Stomach (tissue), 9 donors: ENCODE results near the gene CRIP2. TPM values are rescaled to one million over a fixed set of nuclear protein-coding genes. Genes with fewer than 3 reads are reported as not detected.

Experiments used
- DNase-seq, 2 donors: peaks; one replicate each; pipeline versions ENCODE4 v3.0.0 to v3.0.0-alpha.2; 2013 to 2019
- H3K27ac ChIP-seq, 5 donors: fragments of 200-600 bp in 4 of 5; sonication (generic) in 4 of 5; one replicate each; pipeline ENCODE4 v1.5.1; 2013 to 2019; ENCODE audit warnings: mild to moderate bottlenecking in 1 of 5, moderate library complexity in 1 of 5
- H3K27me3 ChIP-seq, 3 donors: fragments of 200-600 bp; sonication (generic); one replicate each; pipeline ENCODE4 v1.5.1; 2017 to 2019; ENCODE audit warnings: mixed run types in 1 of 3
- H3K36me3 ChIP-seq, 4 donors: fragments of 200-600 bp; sonication (generic); 1 replicate in 3 of 4; 2 replicates in 1 of 4; pipeline ENCODE4 v1.5.1; 2016 to 2019
- H3K4me1 ChIP-seq, 4 donors: fragments of 200-600 bp; sonication (generic); one replicate each; pipeline ENCODE4 v1.5.1; 2016 to 2019
- H3K4me3 ChIP-seq, 4 donors: fragments of 200-600 bp; sonication (generic) in 3 of 4; one replicate each; pipeline ENCODE4 v1.5.1; 2016 to 2019; ENCODE audit warnings: mild to moderate bottlenecking in 1 of 4
- H3K9me3 ChIP-seq, 4 donors: fragments of 200-600 bp; sonication (generic); one replicate each; pipeline ENCODE4 v1.5.1; 2016 to 2019
- CTCF ChIP-seq, 7 experiments: fragments of 450-650 bp in 4 of 7; fragments of 200-600 bp in 3 of 7; sonication (generic) in 3 of 7; IDR thresholded peaks; one replicate each; pipeline ENCODE4 v1.5.1; 2016 to 2019; ENCODE audit warnings: antibody characterized with exemption in 7 of 7, control low read depth in 2 of 7, mild to moderate bottlenecking in 1 of 7
- EP300 ChIP-seq: sonication (generic); formaldehyde crosslinking; IDR thresholded peaks from one replicate; pipeline ENCODE4 v1.6.1; 2017; ENCODE audit warnings: antibody characterized with exemption
- POLR2A ChIP-seq, 4 donors: fragments of 450-650 bp; IDR thresholded peaks; one replicate each; pipeline ENCODE4 v1.6.1; 2016; ENCODE audit warnings: antibody characterized with exemption in 4 of 4, control low read depth in 2 of 4, mild to moderate bottlenecking in 1 of 4, moderate library complexity in 1 of 4
- POLR2AphosphoS5 ChIP-seq, 3 donors: sonication (generic); formaldehyde crosslinking; IDR thresholded peaks; one replicate each; pipeline ENCODE4 v1.6.1; 2016; ENCODE audit warnings: antibody characterized with exemption in 3 of 3
- WGBS, 5 donors: extraction: QIAGEN DNeasy Blood & Tissue Kit in 3 of 5; methylation state at CpG; one replicate each; pipeline versions ENCODE4 v1.1.5 to v1.1.7; 2013 to 2018; 5-methylcytosine and 5-hydroxymethylcytosine counted together
- intact Hi-C: fragments of 100-400 bp; cut with DNase I; formaldehyde crosslinking; loops from one replicate; pipeline ENCODE4 v1.15.1; 2023; ENCODE audit warnings: low total_unique reads
- polyA plus RNA-seq, 3 donors: library from polyadenylated mRNA; stranded (reverse); fragments of 200-250 nt; gene quantifications; one replicate each; pipeline ENCODE4 v1.2.3, GENCODE V29; 2013
- total RNA-seq, 5 donors: library from RNA; depleted of rRNA; stranded (reverse); fragments of >200 nt; gene quantifications; one replicate each; pipeline versions ENCODE4 v1.1.0 to v1.2.3, GENCODE V29; 2014 to 2016
- donor health status: healthy with polysubstance abuse.
- donor health status: Bipolar disorder and iron deficiency.
- donor health status: healthy.

Gene CRIP2
- total and polyA plus RNA-seq, 8 donors, result 36.0 to 135 (median 74.5) TPM

DNA sequence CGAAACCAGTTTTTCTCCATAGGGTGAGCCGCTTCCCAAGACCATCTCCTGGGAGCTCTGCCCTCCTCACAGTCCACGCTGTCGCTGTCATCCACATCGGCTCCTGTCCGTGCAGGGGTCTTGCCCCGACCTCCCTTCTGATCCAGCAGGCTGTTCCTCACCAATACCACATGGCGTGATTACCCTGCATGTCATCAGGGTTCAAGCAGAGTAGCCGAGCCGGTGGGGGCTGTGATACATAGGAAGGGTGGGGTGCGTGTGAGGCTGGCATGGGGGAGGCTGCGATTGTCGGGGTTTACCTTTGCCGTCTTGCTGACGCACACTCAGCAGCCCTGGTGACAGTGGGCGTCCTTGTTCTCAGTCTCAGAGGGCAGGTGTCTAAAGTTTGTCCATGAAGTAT, 33.4 kb downstream of the CRIP2 start:
- intact Hi-C loops, result loop anchor here (10.0 kb wide), 1 partner anchor 123 kb away; no protein-coding TSS in a partner anchor
- peaks cover 0 to 56% (median 38%) of the 10 kb centered on the region in 3 donors for H3K27me3 ChIP-seq
- H3K9me3 ChIP-seq, result no peaks in the 10 kb centered on the region
- H3K27ac ChIP-seq, result no peak overlapping the region
- H3K4me3 ChIP-seq, result no peak overlapping the region
- H3K36me3 ChIP-seq, result no peaks in the 10 kb centered on the region
- H3K4me1 ChIP-seq, result no peaks in the 10 kb centered on the region
- DNase-seq, result no peak
- 73 to 86% (median 84%) methylated on average over 16 of the region's 16 CpGs for WGBS, 5 donors
- TF ChIP-seq POLR2AphosphoS5 (IDR thresholded peaks at IDR 0.05) (no peak), CTCF (IDR thresholded peaks at IDR 0.05) (no peak), POLR2A (IDR thresholded peaks at IDR 0.05) (no peak), EP300 (no peak)

DNA sequence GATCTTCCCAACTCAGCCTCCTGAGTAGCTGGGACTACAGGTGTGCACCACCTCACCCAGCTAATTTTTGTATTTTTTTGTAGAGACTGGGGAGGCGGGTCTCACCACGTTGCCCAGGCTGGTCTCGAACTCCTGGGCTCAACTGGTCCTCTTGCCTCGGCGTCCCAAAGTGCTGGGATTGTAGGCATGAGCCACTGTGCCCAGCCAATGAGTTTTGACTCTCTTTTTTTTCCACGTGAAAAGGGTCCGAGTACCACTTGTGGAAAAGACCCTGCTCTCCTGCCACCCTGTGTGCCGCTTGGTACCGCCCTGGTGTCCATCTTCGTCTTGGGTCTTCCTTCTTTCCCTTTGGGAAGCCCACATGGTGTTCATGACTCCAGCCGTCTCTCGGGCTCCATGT, 34.0 kb downstream of the CRIP2 start:
- TF ChIP-seq EP300 (no peak), CTCF (IDR thresholded peaks at IDR 0.05) (no peak), POLR2AphosphoS5 (IDR thresholded peaks at IDR 0.05) (no peak)
- H3K4me3 ChIP-seq, result no peak overlapping the region
- intact Hi-C loops, result loop anchor here (10.0 kb wide), 1 partner anchor 124 kb away; no protein-coding TSS in a partner anchor
- no peaks in the 10 kb centered on the region for H3K4me1 ChIP-seq
- H3K9me3 ChIP-seq, result no peaks in the 10 kb centered on the region
- H3K36me3 ChIP-seq, result no peaks in the 10 kb centered on the region
- DNase-seq, result no peak
- H3K27ac ChIP-seq, result no peak overlapping the region
- WGBS, 5 donors, result 91 to 92% (median 92%) methylated on average over 12 of the region's 12 CpGs
- peaks cover 0 to 61% (median 38%) of the 10 kb centered on the region in 3 donors for H3K27me3 ChIP-seq

- 49 to 70% (median 63%) methylated on average over 5 of the region's 5 CpGs for WGBS, 5 donors
- Histone ChIP-seq H3K27ac (no peak overlapping the region), H3K36me3 (no peaks in the 10 kb centered on the region), H3K4me3 (no peak overlapping the region), H3K9me3 (no peaks in the 10 kb centered on the region), H3K27me3 (peaks cover 0 to 49% (median 5%) of the 10 kb centered on the region in 3 donors), H3K4me1 (no peaks in the 10 kb centered on the region)
- TF ChIP-seq CTCF (IDR thresholded peaks at IDR 0.05) (no peak), POLR2AphosphoS5 (IDR thresholded peaks at IDR 0.05) (no peak), POLR2A (IDR thresholded peaks at IDR 0.05) (no peak), EP300 (no peak)
- intact Hi-C loops, result no loop called here
- DNase-seq, result no peak
These were observed 42.5 kb downstream of the CRIP2 start for GRCh38 chr14:105517096-105517495.

DNA sequence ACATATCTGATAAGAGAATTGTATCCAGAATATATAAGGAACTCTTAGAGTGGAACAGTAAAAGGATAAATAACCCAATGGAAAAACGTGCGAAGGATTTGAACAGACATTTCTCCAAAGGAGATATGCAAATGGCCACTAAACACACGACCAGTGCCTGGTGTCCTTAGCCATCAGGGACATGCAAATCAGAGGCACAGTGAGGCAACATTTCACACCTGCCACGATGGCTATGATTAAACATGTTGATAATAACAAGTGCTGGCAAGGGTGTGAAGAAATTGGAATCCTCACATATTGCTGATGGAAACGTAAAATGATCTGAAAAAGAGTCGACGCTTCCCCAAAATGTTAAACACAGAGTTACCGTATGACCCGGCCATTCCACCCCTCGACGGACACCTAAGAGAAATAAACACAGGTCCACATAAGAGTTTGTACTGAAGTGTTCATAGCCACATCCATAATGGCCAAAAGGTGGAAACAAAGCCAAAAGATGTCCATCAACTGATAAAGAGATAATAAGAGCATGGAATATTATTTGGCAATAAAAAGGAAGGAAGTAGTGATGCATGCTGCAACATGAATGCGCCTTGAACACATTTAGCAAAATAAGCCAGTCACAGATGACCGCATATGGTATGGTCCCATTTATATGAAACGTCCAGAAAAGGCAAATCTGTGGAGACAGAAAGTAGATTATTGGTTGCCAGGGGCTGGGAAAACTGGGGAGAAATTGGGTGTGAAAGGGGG, 45.5 kb downstream of the CRIP2 start:
- Histone ChIP-seq H3K4me3 (no peak overlapping the region), H3K36me3 (no peaks in the 10 kb centered on the region), H3K27me3 (peaks cover 0 to 33% (median 0%) of the 10 kb centered on the region in 3 donors), H3K27ac (no peak overlapping the region), H3K4me1 (no peaks in the 10 kb centered on the region), H3K9me3 (no peaks in the 10 kb centered on the region)
- intact Hi-C loops, result no loop called here
- no peak for TF ChIP-seq POLR2A (IDR thresholded peaks at IDR 0.05)
- no peak for TF ChIP-seq CTCF (IDR thresholded peaks at IDR 0.05)
- TF ChIP-seq EP300, result no peak
- TF ChIP-seq POLR2AphosphoS5 (IDR thresholded peaks at IDR 0.05), result no peak
- DNase-seq, result no peak
- 66 to 70% (median 67%) methylated on average over 14 of the region's 14 CpGs for WGBS, 5 donors
